ENCODE results near the gene CCDC167.

CCDC167 gene

DNA sequence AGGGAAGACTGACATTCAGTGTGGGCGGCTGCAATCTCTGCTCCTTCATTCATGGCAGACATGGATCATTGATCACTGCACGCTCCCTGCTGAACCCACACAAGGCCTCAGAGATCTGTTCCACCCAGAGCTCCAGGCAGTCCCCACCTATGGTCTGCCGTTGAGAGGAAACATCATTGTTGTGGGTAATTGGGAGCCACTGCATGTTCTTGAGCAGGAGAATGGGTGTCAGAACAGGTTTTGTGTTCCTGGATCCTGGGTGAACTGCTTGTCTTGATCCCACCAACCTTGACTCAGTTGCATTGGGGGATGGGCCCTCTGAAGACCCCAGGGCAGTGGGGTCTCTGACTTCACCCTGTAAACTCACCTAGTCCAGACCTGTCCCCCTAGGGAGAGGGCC lies 23.1 kb upstream of the CCDC167 start:
- no peaks in the 10 kb centered on the region for H3K36me3 ChIP-seq
- H3K9me3 ChIP-seq (ENCODE audit: severe bottlenecking): peaks cover 10% of the 10 kb centered on the region
- TF ChIP-seq, protein P1, sequence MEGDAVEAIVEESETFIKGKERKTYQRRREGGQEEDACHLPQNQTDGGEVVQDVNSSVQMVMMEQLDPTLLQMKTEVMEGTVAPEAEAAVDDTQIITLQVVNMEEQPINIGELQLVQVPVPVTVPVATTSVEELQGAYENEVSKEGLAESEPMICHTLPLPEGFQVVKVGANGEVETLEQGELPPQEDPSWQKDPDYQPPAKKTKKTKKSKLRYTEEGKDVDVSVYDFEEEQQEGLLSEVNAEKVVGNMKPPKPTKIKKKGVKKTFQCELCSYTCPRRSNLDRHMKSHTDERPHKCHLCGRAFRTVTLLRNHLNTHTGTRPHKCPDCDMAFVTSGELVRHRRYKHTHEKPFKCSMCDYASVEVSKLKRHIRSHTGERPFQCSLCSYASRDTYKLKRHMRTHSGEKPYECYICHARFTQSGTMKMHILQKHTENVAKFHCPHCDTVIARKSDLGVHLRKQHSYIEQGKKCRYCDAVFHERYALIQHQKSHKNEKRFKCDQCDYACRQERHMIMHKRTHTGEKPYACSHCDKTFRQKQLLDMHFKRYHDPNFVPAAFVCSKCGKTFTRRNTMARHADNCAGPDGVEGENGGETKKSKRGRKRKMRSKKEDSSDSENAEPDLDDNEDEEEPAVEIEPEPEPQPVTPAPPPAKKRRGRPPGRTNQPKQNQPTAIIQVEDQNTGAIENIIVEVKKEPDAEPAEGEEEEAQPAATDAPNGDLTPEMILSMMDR (IDR thresholded peaks at IDR 0.05; ENCODE audit: low read depth, low read length): no peak
- no peak overlapping the region for H3K27ac ChIP-seq
- no peak overlapping the region for H3K4me3 ChIP-seq (ENCODE audit: low read depth, low read length)
- no peaks in the 10 kb centered on the region for H3K27me3 ChIP-seq (ENCODE audit: insufficient read depth, low read depth, severe bottlenecking)
- no peak for DNase-seq

DNA sequence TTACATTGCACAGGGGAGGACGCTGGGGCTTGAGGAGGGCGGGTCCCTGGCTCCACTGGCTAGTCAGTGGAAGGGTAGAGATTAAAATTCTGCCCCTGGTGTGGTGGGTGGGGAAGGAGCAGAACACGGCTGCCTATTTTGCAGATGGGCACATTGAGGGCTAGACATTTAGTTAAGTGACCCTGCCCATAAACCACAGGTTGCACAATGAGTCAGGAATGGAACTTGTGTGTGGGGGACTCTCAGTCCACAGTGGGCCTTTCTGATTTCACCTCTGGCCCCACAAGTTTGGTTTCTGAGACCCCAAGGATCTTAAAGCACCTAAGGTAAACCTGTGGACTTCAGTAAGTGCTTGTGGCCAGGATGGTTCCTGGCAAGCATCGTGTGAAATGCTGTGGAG lies 22.0 kb upstream of the CCDC167 start:
- no peak for DNase-seq
- H3K27ac ChIP-seq: no peak overlapping the region
- H3K4me3 ChIP-seq (ENCODE audit: low read depth, low read length): no peak overlapping the region
- H3K9me3 ChIP-seq (ENCODE audit: severe bottlenecking): peaks cover 10% of the 10 kb centered on the region
- no peaks in the 10 kb centered on the region for H3K36me3 ChIP-seq
- TF ChIP-seq, protein P1 (IDR thresholded peaks at IDR 0.05; ENCODE audit: low read depth, low read length): no peak
- H3K27me3 ChIP-seq (ENCODE audit: insufficient read depth, low read depth, severe bottlenecking): no peaks in the 10 kb centered on the region

DNA sequence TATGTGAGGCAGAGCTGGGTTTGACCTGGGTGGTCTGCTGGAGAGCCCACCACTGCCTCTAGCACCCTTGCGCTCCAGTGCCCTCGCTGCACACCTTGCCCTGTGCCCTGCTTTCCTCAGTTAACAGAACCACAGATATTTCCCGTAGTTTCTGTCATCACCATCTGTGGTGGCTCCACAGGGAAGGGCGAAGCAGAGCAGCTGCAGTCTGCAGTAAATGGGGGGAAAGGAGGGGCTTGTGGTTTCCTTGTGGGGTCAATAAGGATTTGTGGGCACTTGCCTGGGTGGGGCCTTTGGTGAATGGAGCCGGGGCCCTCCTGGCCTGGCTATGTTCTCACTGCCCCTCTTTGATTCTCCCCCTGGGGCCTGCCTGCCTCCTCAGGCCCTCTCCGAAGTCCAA lies 21.2 kb upstream of the CCDC167 start:
- no peak for DNase-seq
- H3K9me3 ChIP-seq (ENCODE audit: severe bottlenecking): peaks cover 10% of the 10 kb centered on the region
- no peaks in the 10 kb centered on the region for H3K36me3 ChIP-seq
- no peaks in the 10 kb centered on the region for H3K27me3 ChIP-seq (ENCODE audit: insufficient read depth, low read depth, severe bottlenecking)
- H3K27ac ChIP-seq: no peak overlapping the region
- TF ChIP-seq, protein P1 (IDR thresholded peaks at IDR 0.05; ENCODE audit: low read depth, low read length): no peak
- H3K4me3 ChIP-seq (ENCODE audit: low read depth, low read length): no peak overlapping the region

DNA sequence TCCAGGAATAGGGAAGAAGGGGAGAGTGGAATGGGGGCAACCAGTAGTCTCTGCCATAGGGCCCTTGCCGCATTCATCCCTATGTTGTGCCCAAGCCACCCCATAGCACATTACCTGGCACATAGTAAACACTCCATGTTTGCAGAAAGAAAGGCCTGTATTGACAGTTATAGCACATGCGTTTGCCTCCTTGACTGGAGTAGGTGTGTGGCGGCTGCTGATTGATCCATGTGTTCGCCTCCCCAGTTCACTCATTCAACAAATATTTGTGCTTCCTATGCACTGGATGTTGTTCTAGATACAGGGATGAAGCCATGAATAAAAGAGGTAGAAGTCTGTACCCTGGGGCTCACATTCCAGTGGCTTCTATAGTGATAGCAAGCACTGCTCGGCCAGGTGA lies 19.8 kb upstream of the CCDC167 start:
- no peaks in the 10 kb centered on the region for H3K36me3 ChIP-seq
- DNase-seq: no peak
- H3K27ac ChIP-seq: no peak overlapping the region
- TF ChIP-seq, protein P1 (IDR thresholded peaks at IDR 0.05; ENCODE audit: low read depth, low read length): no peak
- H3K27me3 ChIP-seq (ENCODE audit: insufficient read depth, low read depth, severe bottlenecking): no peaks in the 10 kb centered on the region
- H3K9me3 ChIP-seq (ENCODE audit: severe bottlenecking): peaks cover 10% of the 10 kb centered on the region
- H3K4me3 ChIP-seq (ENCODE audit: low read depth, low read length): no peak overlapping the region

DNA sequence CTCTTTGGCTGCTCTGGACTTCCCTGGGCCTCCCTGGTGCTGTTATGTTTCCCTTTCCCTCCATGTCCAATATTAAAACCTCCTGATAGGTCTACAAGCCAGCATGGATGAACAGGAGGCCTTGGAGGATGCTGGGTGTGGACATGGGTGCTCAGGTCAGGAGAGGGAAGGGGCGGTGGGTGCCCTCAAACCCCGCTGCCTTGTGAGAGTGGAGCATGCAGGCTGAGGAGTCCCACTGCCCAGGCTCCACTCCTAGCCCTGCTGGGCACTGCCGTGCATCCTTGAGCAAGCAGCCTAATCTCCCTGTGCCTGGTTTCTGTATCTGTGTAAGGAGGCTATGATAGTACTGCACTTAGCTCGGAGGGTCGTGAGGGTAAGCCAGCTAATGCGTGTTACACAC lies 18.4 kb upstream of the CCDC167 start:
- H3K4me3 ChIP-seq (ENCODE audit: low read depth, low read length): no peak overlapping the region
- H3K27ac ChIP-seq: no peak overlapping the region
- H3K27me3 ChIP-seq (ENCODE audit: insufficient read depth, low read depth, severe bottlenecking): no peaks in the 10 kb centered on the region
- H3K36me3 ChIP-seq: no peaks in the 10 kb centered on the region
- TF ChIP-seq, protein P1 (IDR thresholded peaks at IDR 0.05; ENCODE audit: low read depth, low read length): no peak
- H3K9me3 ChIP-seq (ENCODE audit: severe bottlenecking): peaks cover 10% of the 10 kb centered on the region
- no peak for DNase-seq

DNA sequence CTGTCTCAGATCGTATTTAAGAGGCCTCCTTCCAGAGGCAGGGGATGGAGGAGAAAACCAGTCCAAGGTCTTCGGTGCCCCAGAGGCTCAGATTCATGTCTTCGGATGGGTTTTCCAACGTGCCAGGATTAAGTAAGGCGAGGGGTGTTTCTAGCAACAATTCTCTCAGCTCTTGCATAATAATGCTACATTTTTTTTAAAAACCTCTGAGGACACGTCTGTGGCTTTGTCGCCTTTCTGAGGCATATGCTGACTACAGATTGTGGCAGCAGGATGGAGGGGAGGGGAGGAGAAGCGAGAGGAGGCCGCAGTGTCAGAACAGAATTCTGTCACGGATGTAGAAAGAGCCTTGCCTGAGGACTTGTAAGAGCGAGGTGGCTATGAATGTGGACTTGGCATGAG lies 17.7 kb upstream of the CCDC167 start:
- TF ChIP-seq, protein P1 (IDR thresholded peaks at IDR 0.05; ENCODE audit: low read depth, low read length): no peak
- Histone ChIP-seq H3K27me3 (ENCODE audit: insufficient read depth, low read depth, severe bottlenecking) (no peaks in the 10 kb centered on the region), H3K36me3 (no peaks in the 10 kb centered on the region), H3K4me3 (ENCODE audit: low read depth, low read length) (no peak overlapping the region), H3K27ac (no peak overlapping the region; the same call in 1 of the 2 replicates), H3K9me3 (ENCODE audit: severe bottlenecking) (peaks cover 10% of the 10 kb centered on the region)
- DNase-seq: no peak
